GM12891 (cell line): ENCODE measurements around the gene FTO.

Source experiments
- DNase-seq: peaks from one replicate; pipeline ENCODE4 v3.0.0; 2011; ENCODE audit warnings: low spot score; ENCODE audit not compliant: insufficient read length
- FAIRE-seq: peaks from 2 replicates; lab custom pipeline; 2011; peaks lifted over from hg19 to GRCh38; lab: Jason Lieb, UNC
- PAX5 ChIP-seq: IDR thresholded peaks from 2 replicates; pipeline ENCODE4 v1.6.1; 2011; ENCODE audit warnings: low read length, moderate library complexity, mild to moderate bottlenecking; ENCODE audit not compliant: insufficient read depth, severe bottlenecking
- POLR2A ChIP-seq: IDR thresholded peaks from 2 replicates; pipeline ENCODE4 v1.6.1; 2011; ENCODE audit warnings: low read depth, low read length, control low read depth
- POLR2AphosphoS5 ChIP-seq: IDR thresholded peaks from 2 replicates; pipeline ENCODE4 v1.6.1; 2011; ENCODE audit warnings: low read depth, low read length, control low read depth
- POU2F2 ChIP-seq: IDR thresholded peaks from 2 replicates; pipeline ENCODE4 v1.6.1; 2011; ENCODE audit warnings: low read depth, mild to moderate bottlenecking, control low read depth, low read length, moderate library complexity
- SPI1 ChIP-seq: IDR thresholded peaks from 2 replicates; pipeline ENCODE4 v1.6.1; 2011; ENCODE audit warnings: low read depth, low read length, control low read depth
- TAF1 ChIP-seq: IDR thresholded peaks from 2 replicates; pipeline ENCODE4 v1.6.1; 2011; ENCODE audit warnings: low read depth, low read length, control low read depth

Gene FTO

GRCh38 chr16:54040975-54041374 is 337.0 kb downstream of the FTO start:
- no peak for FAIRE-seq
- no peak for DNase-seq
- no peak for TF ChIP-seq POLR2A
- no peak for TF ChIP-seq TAF1

GRCh38 chr16:54048586-54049495 is 344.9 kb downstream of the FTO start:
- TF ChIP-seq POLR2A (no peak), TAF1 (no peak), SPI1 (no peak), POLR2AphosphoS5 (no peak), POU2F2 (no peak), PAX5 (no peak)
- DNase-seq (no peak), FAIRE-seq (no peak)

- FAIRE-seq = no peak
- DNase-seq = no peak
- TF ChIP-seq POU2F2 = no peak
Observed at GRCh38 chr16:54049591-54050458, 345.9 kb downstream of the FTO start.

- TF ChIP-seq POLR2A (no peak), POU2F2 (no peak), SPI1 (no peak), PAX5 (no peak), TAF1 (no peak), POLR2AphosphoS5 (no peak)
- no peak for FAIRE-seq
- DNase-seq = no peak
Observed at GRCh38 chr16:54050459-54051210, 346.7 kb downstream of the FTO start.

- TF ChIP-seq TAF1 (no peak), PAX5 (no peak), POLR2AphosphoS5 (no peak), POU2F2 (no peak), POLR2A (no peak), SPI1 (no peak)
- FAIRE-seq = no peak
Observed at GRCh38 chr16:54051821-54052220, 347.9 kb downstream of the FTO start.

GRCh38 chr16:54052271-54052670 is 348.3 kb downstream of the FTO start:
- FAIRE-seq = no peak
- DNase-seq = no peak
- TF ChIP-seq SPI1 = no peak
- TF ChIP-seq POU2F2 = no peak
- no peak for TF ChIP-seq PAX5
- TF ChIP-seq POLR2A = no peak

More at GRCh38 chr16:54051821-54052220, 347.9 kb downstream of the FTO start:
- DNase-seq = no peak

GRCh38 chr16:54053891-54054820 is 350.2 kb downstream of the FTO start:
- DNase-seq (no peak), FAIRE-seq (no peak)
- TF ChIP-seq POLR2AphosphoS5 (no peak), PAX5 (no peak), POLR2A (no peak), TAF1 (no peak), POU2F2 (no peak), SPI1 (no peak)

GRCh38 chr16:54055191-54055590 is 351.2 kb downstream of the FTO start:
- FAIRE-seq (no peak), DNase-seq (no peak)
- TF ChIP-seq SPI1 = no peak
- no peak for TF ChIP-seq PAX5
- TF ChIP-seq TAF1 = no peak
- no peak for TF ChIP-seq POLR2AphosphoS5
- TF ChIP-seq POU2F2 = no peak
- no peak for TF ChIP-seq POLR2A
